ENCODE results near the gene CST5. TPM values are rescaled to one million over a fixed set of nuclear protein-coding genes. Genes with fewer than 3 reads are reported as not detected.
"Not testable (repeated sequence)": the region's sequence is repeated elsewhere in the genome, so short reads cannot be mapped to it uniquely, and the experiment has no call there.

CST5 gene
- polyA plus RNA-seq, 4 donors, result 0.16 TPM; not detected in 3

DNA sequence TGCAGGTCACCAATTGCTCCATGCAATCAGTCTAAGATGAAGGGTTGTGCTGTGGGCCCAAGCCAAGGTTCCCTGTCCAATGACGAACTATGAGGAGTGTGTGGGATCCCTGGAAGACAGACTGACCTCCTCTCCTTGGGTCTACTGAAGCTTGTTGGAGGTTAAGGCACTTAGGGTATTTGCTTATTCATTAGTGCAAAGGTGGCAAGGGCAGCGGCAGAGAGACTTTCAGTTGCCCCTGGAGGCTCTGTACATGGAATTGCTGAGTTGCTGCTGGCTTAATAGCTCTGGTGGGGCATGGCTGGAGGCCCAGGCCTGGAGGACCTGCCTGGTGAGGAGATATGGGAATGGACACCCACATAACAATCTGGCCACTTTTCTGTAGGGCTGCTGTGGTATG lies 29.8 kb upstream of the CST5 start:
- H3K4me3 ChIP-seq (ENCODE audit: low read depth in 1 of 3, low read length in 3 of 3), result no peak overlapping the region
- no peak for DNase-seq
- no peak for FAIRE-seq
- no peaks in the 10 kb centered on the region for H3K36me3 ChIP-seq (ENCODE audit: control insufficient read depth in 3 of 3, insufficient read depth in 2 of 3, low read depth in 1 of 3, low read length in 3 of 3)
- no peaks in the 10 kb centered on the region for H3K9me3 ChIP-seq (ENCODE audit: control insufficient read depth in 2 of 2, insufficient read depth in 1 of 2, low read depth in 1 of 2, low read length in 1 of 2)
- WGBS, 3 donors, result 73 to 86% (median 73%) methylated on average over 2 of the region's 2 CpGs
- H3K4me1 ChIP-seq (ENCODE audit: control insufficient read depth in 3 of 3, insufficient read depth in 2 of 3, low read depth in 1 of 3, low read length in 2 of 3), result no peaks in the 10 kb centered on the region
- no peak overlapping the region for H3K27ac ChIP-seq (ENCODE audit: low read depth in 1 of 3, low read length in 2 of 3)
- H3K27me3 ChIP-seq (ENCODE audit: control insufficient read depth in 3 of 3, insufficient read depth in 3 of 3, low read length in 3 of 3), result peaks cover 0 to 2% (median 0%) of the 10 kb centered on the region in 3 donors

DNA sequence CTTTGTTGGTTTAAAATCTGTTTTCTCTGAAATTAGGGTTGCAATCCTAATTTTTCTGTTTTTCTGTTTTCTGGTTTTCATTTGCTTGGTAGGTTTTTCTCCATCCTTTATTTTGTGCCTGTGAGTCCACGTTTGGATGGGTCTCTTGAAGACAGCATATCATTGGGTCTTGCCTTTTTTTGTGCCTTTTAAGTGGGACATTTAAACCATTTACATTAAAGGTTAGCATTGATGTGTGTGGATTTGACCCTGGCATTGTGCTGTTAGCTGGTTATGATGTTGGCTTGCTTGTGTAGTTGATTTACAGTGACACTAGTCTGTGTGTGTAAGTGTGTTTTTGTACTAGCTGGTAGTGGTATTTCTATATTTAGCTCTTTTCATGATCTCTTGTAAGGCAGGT lies 28.0 kb upstream of the CST5 start:
- Histone ChIP-seq H3K4me1 (ENCODE audit: control insufficient read depth in 3 of 3, insufficient read depth in 2 of 3, low read depth in 1 of 3, low read length in 2 of 3) (no peaks in the 10 kb centered on the region), H3K27me3 (ENCODE audit: control insufficient read depth in 3 of 3, insufficient read depth in 3 of 3, low read length in 3 of 3) (peaks cover 0 to 2% (median 0%) of the 10 kb centered on the region in 3 donors), H3K9me3 (ENCODE audit: control insufficient read depth in 2 of 2, insufficient read depth in 1 of 2, low read depth in 1 of 2, low read length in 1 of 2) (no peaks in the 10 kb centered on the region), H3K4me3 (ENCODE audit: low read depth in 1 of 3, low read length in 3 of 3) (no peak overlapping the region), H3K36me3 (ENCODE audit: control insufficient read depth in 3 of 3, insufficient read depth in 2 of 3, low read depth in 1 of 3, low read length in 3 of 3) (no peaks in the 10 kb centered on the region), H3K27ac (ENCODE audit: low read depth in 1 of 3, low read length in 2 of 3) (no peak overlapping the region)
- FAIRE-seq, result no peak
- 25 to 35% (median 29%) methylated on average over 1 of the region's 1 CpG for WGBS, 3 donors
- no peak for DNase-seq

DNA sequence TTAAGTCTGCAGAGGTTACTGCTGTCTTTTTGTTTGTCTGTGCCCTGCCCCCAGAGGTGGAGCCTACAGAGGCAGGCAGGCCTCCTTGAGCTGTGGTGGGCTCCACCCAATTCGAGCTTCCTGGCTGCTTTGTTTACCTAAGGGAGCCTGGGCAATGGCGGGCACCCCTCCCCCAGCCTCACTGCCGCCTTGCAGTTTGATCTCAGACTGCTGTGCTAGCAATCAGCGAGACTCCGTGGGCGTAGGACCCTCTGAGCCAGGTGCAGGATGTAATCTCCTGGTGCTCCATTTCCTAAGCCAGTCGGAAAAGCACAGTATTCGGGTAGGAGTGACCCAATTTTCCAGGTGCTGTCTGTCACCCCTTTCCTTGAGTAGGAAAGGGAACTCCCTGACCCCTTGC lies 22.8 kb upstream of the CST5 start:
- H3K27me3 ChIP-seq (ENCODE audit: control insufficient read depth in 3 of 3, insufficient read depth in 3 of 3, low read length in 3 of 3); H3K4me3 ChIP-seq (ENCODE audit: low read depth in 1 of 3, low read length in 3 of 3); H3K27ac ChIP-seq (ENCODE audit: low read depth in 1 of 3, low read length in 2 of 3); H3K4me1 ChIP-seq (ENCODE audit: control insufficient read depth in 3 of 3, insufficient read depth in 2 of 3, low read depth in 1 of 3, low read length in 2 of 3); FAIRE-seq; H3K9me3 ChIP-seq (ENCODE audit: control insufficient read depth in 2 of 2, insufficient read depth in 1 of 2, low read depth in 1 of 2, low read length in 1 of 2); DNase-seq; H3K36me3 ChIP-seq (ENCODE audit: control insufficient read depth in 3 of 3, insufficient read depth in 2 of 3, low read depth in 1 of 3, low read length in 3 of 3): not testable (repeated sequence)
- WGBS, 3 donors, result 30 to 57% (median 40%) methylated on average over 4 to 8 of the region's 8 CpGs

DNA sequence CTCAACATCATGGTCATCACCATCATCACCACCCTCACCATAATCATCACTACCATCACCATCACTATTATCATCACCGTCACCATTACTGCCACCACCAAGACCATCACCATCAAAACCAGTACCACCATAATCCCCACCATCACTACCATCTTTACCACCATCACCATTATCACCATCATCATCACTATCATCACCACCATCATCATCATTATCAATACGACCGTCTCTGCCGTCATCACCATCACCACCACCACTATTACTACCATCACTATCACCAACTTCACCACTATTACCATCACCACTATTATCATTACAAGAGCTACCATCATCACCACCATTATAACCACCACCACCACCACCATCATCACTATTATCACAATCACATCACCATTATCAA lies 11.3 kb upstream of the CST5 start:
- H3K36me3 ChIP-seq (ENCODE audit: control insufficient read depth in 3 of 3, insufficient read depth in 2 of 3, low read depth in 1 of 3, low read length in 3 of 3); FAIRE-seq; H3K9me3 ChIP-seq (ENCODE audit: control insufficient read depth in 2 of 2, insufficient read depth in 1 of 2, low read depth in 1 of 2, low read length in 1 of 2); H3K4me1 ChIP-seq (ENCODE audit: control insufficient read depth in 3 of 3, insufficient read depth in 2 of 3, low read depth in 1 of 3, low read length in 2 of 3); H3K27ac ChIP-seq (ENCODE audit: low read depth in 1 of 3, low read length in 2 of 3); H3K4me3 ChIP-seq (ENCODE audit: low read depth in 1 of 3, low read length in 3 of 3); H3K27me3 ChIP-seq (ENCODE audit: control insufficient read depth in 3 of 3, insufficient read depth in 3 of 3, low read length in 3 of 3); DNase-seq: not testable (repeated sequence)
- WGBS, 3 donors, result 57 to 93% (median 91%) methylated on average over 4 of the region's 4 CpGs

DNA sequence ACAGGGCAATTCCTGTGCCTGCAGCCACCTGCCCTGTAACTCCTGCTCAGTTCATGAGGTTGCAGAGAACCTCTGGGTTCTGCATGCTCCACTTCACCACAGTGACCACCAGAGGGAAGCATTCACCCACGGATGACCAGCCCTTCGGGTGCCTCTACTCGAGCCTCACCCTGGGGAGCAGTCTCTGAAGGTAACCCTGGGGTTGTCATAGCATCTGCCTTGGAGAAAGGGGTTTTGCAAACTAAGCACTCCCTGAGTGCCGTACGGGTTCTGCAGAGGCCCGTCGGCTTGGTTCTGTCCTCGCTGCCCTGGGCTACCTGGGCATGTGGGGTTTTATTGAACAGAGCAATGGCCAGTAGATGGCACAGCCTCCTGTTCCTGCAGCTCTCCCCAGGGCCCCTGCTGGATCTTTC lies 10.2 kb upstream of the CST5 start:
- H3K27ac ChIP-seq (ENCODE audit: low read depth in 1 of 3, low read length in 2 of 3), result no peak overlapping the region
- no peak for FAIRE-seq
- no peaks in the 10 kb centered on the region for H3K36me3 ChIP-seq (ENCODE audit: control insufficient read depth in 3 of 3, insufficient read depth in 2 of 3, low read depth in 1 of 3, low read length in 3 of 3)
- no peaks in the 10 kb centered on the region for H3K4me1 ChIP-seq (ENCODE audit: control insufficient read depth in 3 of 3, insufficient read depth in 2 of 3, low read depth in 1 of 3, low read length in 2 of 3)
- no peaks in the 10 kb centered on the region for H3K27me3 ChIP-seq (ENCODE audit: control insufficient read depth in 3 of 3, insufficient read depth in 3 of 3, low read length in 3 of 3)
- 31 to 33% (median 32%) methylated on average over 8 of the region's 8 CpGs for WGBS, 3 donors
- peak; percentile 26 to 56 for DNase-seq
- no peaks in the 10 kb centered on the region for H3K9me3 ChIP-seq (ENCODE audit: control insufficient read depth in 2 of 2, insufficient read depth in 1 of 2, low read depth in 1 of 2, low read length in 1 of 2)
- H3K4me3 ChIP-seq (ENCODE audit: low read depth in 1 of 3, low read length in 3 of 3), result no peak overlapping the region

GRCh38 chr20:23887856-23888255 lies 8.3 kb upstream of the CST5 start:
- no peak overlapping the region for H3K4me3 ChIP-seq (ENCODE audit: low read depth in 1 of 3, low read length in 3 of 3)
- H3K36me3 ChIP-seq (ENCODE audit: control insufficient read depth in 3 of 3, insufficient read depth in 2 of 3, low read depth in 1 of 3, low read length in 3 of 3), result no peaks in the 10 kb centered on the region
- no peaks in the 10 kb centered on the region for H3K4me1 ChIP-seq (ENCODE audit: control insufficient read depth in 3 of 3, insufficient read depth in 2 of 3, low read depth in 1 of 3, low read length in 2 of 3)
- WGBS, 3 donors, result 63 to 71% (median 66%) methylated on average over 2 of the region's 2 CpGs
- no peak for FAIRE-seq
- no peak overlapping the region for H3K27ac ChIP-seq (ENCODE audit: low read depth in 1 of 3, low read length in 2 of 3)
- H3K27me3 ChIP-seq (ENCODE audit: control insufficient read depth in 3 of 3, insufficient read depth in 3 of 3, low read length in 3 of 3), result no peaks in the 10 kb centered on the region
- H3K9me3 ChIP-seq (ENCODE audit: control insufficient read depth in 2 of 2, insufficient read depth in 1 of 2, low read depth in 1 of 2, low read length in 1 of 2), result no peaks in the 10 kb centered on the region
- no peak for DNase-seq

- FAIRE-seq (no peak), DNase-seq (no peak)
- no peaks in the 10 kb centered on the region for H3K4me1 ChIP-seq (ENCODE audit: control insufficient read depth in 3 of 3, insufficient read depth in 2 of 3, low read depth in 1 of 3, low read length in 2 of 3)
- no peaks in the 10 kb centered on the region for H3K27me3 ChIP-seq (ENCODE audit: control insufficient read depth in 3 of 3, insufficient read depth in 3 of 3, low read length in 3 of 3)
- H3K36me3 ChIP-seq (ENCODE audit: control insufficient read depth in 3 of 3, insufficient read depth in 2 of 3, low read depth in 1 of 3, low read length in 3 of 3), result no peaks in the 10 kb centered on the region
- no peak overlapping the region for H3K4me3 ChIP-seq (ENCODE audit: low read depth in 1 of 3, low read length in 3 of 3)
- WGBS, 3 donors, result 87 to 94% (median 88%) methylated on average over 5 of the region's 5 CpGs
- no peaks in the 10 kb centered on the region for H3K9me3 ChIP-seq (ENCODE audit: control insufficient read depth in 2 of 2, insufficient read depth in 1 of 2, low read depth in 1 of 2, low read length in 1 of 2)
- H3K27ac ChIP-seq (ENCODE audit: low read depth in 1 of 3, low read length in 2 of 3), result no peak overlapping the region
Observed at GRCh38 chr20:23884771-23885162, 5.2 kb upstream of the CST5 start.

DNA sequence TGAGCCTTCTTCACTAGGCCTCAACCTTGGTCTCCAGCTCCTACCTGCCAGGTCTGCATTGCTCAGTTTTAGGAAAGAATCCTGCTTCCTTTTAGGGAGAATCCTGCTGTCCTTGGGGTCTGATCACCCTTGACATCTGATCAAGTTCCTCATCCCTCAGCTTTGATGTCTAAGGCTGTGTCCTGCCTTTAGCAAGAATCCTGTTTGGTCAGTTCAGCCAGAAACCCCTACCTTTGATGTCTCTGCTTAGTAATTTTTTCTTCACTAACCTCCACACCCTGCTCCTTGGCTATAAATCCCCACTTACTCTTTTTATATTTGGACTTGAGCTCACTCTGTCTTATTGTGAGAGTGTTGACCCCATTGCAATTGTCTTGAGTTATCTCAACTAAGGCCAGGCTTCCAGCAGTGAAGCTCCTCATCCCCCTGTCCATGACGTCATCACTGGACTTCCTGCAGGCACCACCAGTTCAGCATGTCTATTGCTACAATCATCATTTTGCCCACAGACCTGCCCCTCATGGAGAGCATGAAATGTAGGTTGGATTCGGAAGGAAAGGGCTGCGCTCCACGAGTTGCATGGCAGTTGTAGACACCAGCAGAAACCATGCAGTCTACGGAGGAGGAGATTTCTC lies 4.7 kb upstream of the CST5 start:
- no peak overlapping the region for H3K4me3 ChIP-seq (ENCODE audit: low read depth in 1 of 3, low read length in 3 of 3)
- H3K36me3 ChIP-seq (ENCODE audit: control insufficient read depth in 3 of 3, insufficient read depth in 2 of 3, low read depth in 1 of 3, low read length in 3 of 3), result no peaks in the 10 kb centered on the region
- no peaks in the 10 kb centered on the region for H3K9me3 ChIP-seq (ENCODE audit: control insufficient read depth in 2 of 2, insufficient read depth in 1 of 2, low read depth in 1 of 2, low read length in 1 of 2)
- DNase-seq, result no peak
- WGBS, 3 donors, result 78 to 84% (median 80%) methylated on average over 5 of the region's 5 CpGs
- no peaks in the 10 kb centered on the region for H3K27me3 ChIP-seq (ENCODE audit: control insufficient read depth in 3 of 3, insufficient read depth in 3 of 3, low read length in 3 of 3)
- H3K27ac ChIP-seq (ENCODE audit: low read depth in 1 of 3, low read length in 2 of 3), result no peak overlapping the region
- H3K4me1 ChIP-seq (ENCODE audit: control insufficient read depth in 3 of 3, insufficient read depth in 2 of 3, low read depth in 1 of 3, low read length in 2 of 3), result no peaks in the 10 kb centered on the region
- no peak for FAIRE-seq

- Histone ChIP-seq H3K27me3 (ENCODE audit: control insufficient read depth in 3 of 3, insufficient read depth in 3 of 3, low read length in 3 of 3) (no peaks in the 10 kb centered on the region), H3K4me3 (ENCODE audit: low read depth in 1 of 3, low read length in 3 of 3) (no peak overlapping the region), H3K36me3 (ENCODE audit: control insufficient read depth in 3 of 3, insufficient read depth in 2 of 3, low read depth in 1 of 3, low read length in 3 of 3) (no peaks in the 10 kb centered on the region), H3K9me3 (ENCODE audit: control insufficient read depth in 2 of 2, insufficient read depth in 1 of 2, low read depth in 1 of 2, low read length in 1 of 2) (no peaks in the 10 kb centered on the region), H3K4me1 (ENCODE audit: control insufficient read depth in 3 of 3, insufficient read depth in 2 of 3, low read depth in 1 of 3, low read length in 2 of 3) (no peaks in the 10 kb centered on the region), H3K27ac (ENCODE audit: low read depth in 1 of 3, low read length in 2 of 3) (no peak overlapping the region)
- DNase-seq, result no peak
- 44 to 77% (median 48%) methylated on average over 6 of the region's 6 CpGs for WGBS, 3 donors
- FAIRE-seq, result no peak
Observed at GRCh38 chr20:23881371-23881770, 1.8 kb upstream of the CST5 start.

Data from small intestine (tissue), 7 donors.